MCF 10A (cell line): ENCODE measurements around the gene SNX24. TPM values are rescaled to one million over a fixed set of nuclear protein-coding genes. Genes with fewer than 3 reads are reported as not detected.

Experiments used
- BruUV-seq: library from RNA; stranded (reverse); fragments of 400-500 nt; replicated peaks from 2 replicates; lab custom pipeline; 2021; lab: Mats Ljungman, UMichigan
- CTCF ChIA-PET: fragments of 300-600 bp; sonication (Branson Sonifier 250); formaldehyde crosslinking; extraction: SDS; loops from one replicate; lab custom pipeline; 2021; ENCODE audit warnings: antibody characterized with exemption, inconsistent platforms; lab: Yijun Ruan, JAX
- POLR2A ChIA-PET: fragments of 300-600, 350-650 bp; sonication (Branson Sonifier 250); formaldehyde crosslinking; extraction: SDS; loops from one replicate; lab custom pipeline; 2020; ENCODE audit warnings: antibody characterized with exemption, inconsistent platforms; lab: Yijun Ruan, JAX
- DNase-seq: peaks from one replicate; pipeline ENCODE4 v3.0.0-alpha.2; 2018; ENCODE audit not compliant: unreplicated experiment
- H3K27ac Mint-ChIP-seq: one replicate; pipeline ENCODE4 v1.8.0; 2022; ENCODE audit warnings: mild to moderate bottlenecking, low read depth, mixed read lengths; ENCODE audit not compliant: unreplicated experiment
- H3K27me3 Mint-ChIP-seq: one replicate; pipeline ENCODE4 v1.8.0; 2022; ENCODE audit warnings: mixed read lengths; ENCODE audit not compliant: insufficient read depth, unreplicated experiment
- H3K36me3 Mint-ChIP-seq: one replicate; pipeline ENCODE4 v1.8.0; 2022; ENCODE audit warnings: mild to moderate bottlenecking, moderate library complexity, mixed read lengths; ENCODE audit not compliant: insufficient read depth, unreplicated experiment
- H3K4me1 Mint-ChIP-seq: one replicate; pipeline ENCODE4 v1.8.0; 2022; ENCODE audit warnings: mixed read lengths; ENCODE audit not compliant: insufficient read depth, unreplicated experiment
- H3K4me3 Mint-ChIP-seq: one replicate; pipeline ENCODE4 v1.8.0; 2022; ENCODE audit warnings: mild to moderate bottlenecking, moderate library complexity, mixed read lengths; ENCODE audit not compliant: unreplicated experiment
- H3K9me3 Mint-ChIP-seq: one replicate; pipeline ENCODE4 v1.8.0; 2022; ENCODE audit warnings: mixed read lengths; ENCODE audit not compliant: unreplicated experiment
- CTCF ChIP-seq: fragments of 200-600 bp; IDR thresholded peaks from one replicate; pipeline ENCODE4 v1.8.0; 2022; ENCODE audit warnings: antibody characterized with exemption, mild to moderate bottlenecking; ENCODE audit not compliant: unreplicated experiment
- intact Hi-C: fragments of 100-400 bp; cut with micrococcal nuclease; formaldehyde crosslinking; loops from 2 replicates; pipeline ENCODE4 v1.14.1; 2022
- total RNA-seq: library from RNA; stranded (reverse); gene quantifications from 2 replicates; pipeline ENCODE4 v1.2.3, GENCODE V29; 2022

The SNX24 gene
- total RNA-seq, 1 experiment from 2014 or later, result 97.0 TPM

DNA sequence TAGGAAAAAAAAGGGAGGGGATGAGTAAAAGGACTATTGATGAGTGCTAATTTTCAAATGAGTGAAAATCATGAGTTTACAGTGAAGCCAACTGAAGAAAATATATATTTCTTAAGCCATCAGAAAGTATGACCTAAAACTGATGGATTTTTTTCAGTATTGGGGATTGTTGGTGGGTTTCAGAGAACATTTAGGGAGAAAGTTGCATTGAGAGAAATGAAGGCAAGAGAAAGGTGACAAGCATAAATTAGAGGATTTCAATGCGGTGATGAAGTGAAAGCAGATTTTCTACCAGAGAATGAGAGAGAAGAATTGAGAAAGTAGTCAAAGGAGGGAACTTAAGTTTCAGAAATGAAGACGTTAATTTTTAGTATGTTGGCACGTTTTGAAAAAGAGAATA lies 8.5 kb upstream of the SNX24 start:
- Mint-ChIP-seq H3K27ac (no peak overlapping the region), H3K27me3 (no peaks in the 10 kb centered on the region), H3K9me3 (no peaks in the 10 kb centered on the region), H3K4me1 (no peaks in the 10 kb centered on the region), H3K4me3 (no peak overlapping the region), H3K36me3 (no peaks in the 10 kb centered on the region)
- intact Hi-C loops, result no loop called here
- TF ChIP-seq CTCF, result no peak
- no peak for DNase-seq
- BruUV-seq, result no TSS peak
- POLR2A ChIA-PET, result no interaction called here
- CTCF ChIA-PET, result no interaction called here

- H3K27me3 Mint-ChIP-seq, result no peaks in the 10 kb centered on the region
- H3K4me1 Mint-ChIP-seq, result peaks cover 8% of the 10 kb centered on the region
- ChIA-PET CTCF (interaction anchor here (0.6 kb wide), 1 partner anchor 11 kb away, joined by 3 read pairs; no protein-coding TSS in a partner anchor), POLR2A (no interaction called here)
- no peak overlapping the region for H3K4me3 Mint-ChIP-seq
- TF ChIP-seq CTCF, result no peak
- no peaks in the 10 kb centered on the region for H3K36me3 Mint-ChIP-seq
- intact Hi-C loops, result loop anchor here (10.0 kb wide), 1 partner anchor 325 kb away; no protein-coding TSS in a partner anchor
- no peak overlapping the region for H3K27ac Mint-ChIP-seq
- no peaks in the 10 kb centered on the region for H3K9me3 Mint-ChIP-seq
- DNase-seq, result no peak
- BruUV-seq, result no TSS peak
These were observed 5.7 kb upstream of the SNX24 start for GRCh38 chr5:122839731-122840130.

- DNase-seq, result no peak
- Mint-ChIP-seq H3K4me3 (no peak overlapping the region), H3K27me3 (no peaks in the 10 kb centered on the region), H3K36me3 (no peaks in the 10 kb centered on the region), H3K4me1 (peaks cover 22% of the 10 kb centered on the region), H3K9me3 (no peaks in the 10 kb centered on the region), H3K27ac (no peak overlapping the region)
- ChIA-PET CTCF (interaction anchor here (0.7 kb wide), 1 partner anchor 181 kb away, joined by 3 read pairs; no protein-coding TSS in a partner anchor), POLR2A (interaction anchor here (0.6 kb wide), 1 partner anchor 72 kb away, joined by 3 read pairs; no protein-coding TSS in a partner anchor)
- intact Hi-C loops, result loop anchor here (10.0 kb wide), 1 partner anchor 327 kb away; no protein-coding TSS in a partner anchor
- no peak for TF ChIP-seq CTCF
- no TSS peak for BruUV-seq
These were observed 3.3 kb upstream of the SNX24 start for GRCh38 chr5:122842016-122842580.

- ChIA-PET CTCF (interaction anchor here (0.6 to 2.7 kb wide), 16 partner anchors 15 to 666 kb away, joined by 3 to 21 read pairs (median 3); no protein-coding TSS in a partner anchor), POLR2A (interaction anchor here (0.6 to 7.6 kb wide), 25 partner anchors 11 to 725 kb away, joined by 3 to 67 read pairs (median 4); partner anchors contain the start of genes CEP120 and SNX2)
- intact Hi-C loops, result loop anchor here (2.0 to 10.0 kb wide), 2 partner anchors 70 to 330 kb away; partner anchors contain the start of gene SNX2
- TF ChIP-seq CTCF, result no peak
- H3K27ac Mint-ChIP-seq, result peak overlapping the region; percentile 82
- no peaks in the 10 kb centered on the region for H3K9me3 Mint-ChIP-seq
- H3K36me3 Mint-ChIP-seq, result peaks cover 5% of the 10 kb centered on the region
- no peak for DNase-seq
- no peaks in the 10 kb centered on the region for H3K27me3 Mint-ChIP-seq
- H3K4me3 Mint-ChIP-seq, result peak overlapping the region; percentile 85
- BruUV-seq, result no TSS peak
- peaks cover 29% of the 10 kb centered on the region for H3K4me1 Mint-ChIP-seq
These were observed 1.1 kb upstream of the SNX24 start for GRCh38 chr5:122844136-122844909.
